HG03196 (cell line): ENCODE measurements around the gene ARHGDIB.

ENCODE experiments used
- ATAC-seq: cut with Tn5 transposase; IDR thresholded peaks from one replicate; pipeline ENCODE4 v1.9.1; 2021; ENCODE audit not compliant: unreplicated experiment

The ARHGDIB gene

DNA sequence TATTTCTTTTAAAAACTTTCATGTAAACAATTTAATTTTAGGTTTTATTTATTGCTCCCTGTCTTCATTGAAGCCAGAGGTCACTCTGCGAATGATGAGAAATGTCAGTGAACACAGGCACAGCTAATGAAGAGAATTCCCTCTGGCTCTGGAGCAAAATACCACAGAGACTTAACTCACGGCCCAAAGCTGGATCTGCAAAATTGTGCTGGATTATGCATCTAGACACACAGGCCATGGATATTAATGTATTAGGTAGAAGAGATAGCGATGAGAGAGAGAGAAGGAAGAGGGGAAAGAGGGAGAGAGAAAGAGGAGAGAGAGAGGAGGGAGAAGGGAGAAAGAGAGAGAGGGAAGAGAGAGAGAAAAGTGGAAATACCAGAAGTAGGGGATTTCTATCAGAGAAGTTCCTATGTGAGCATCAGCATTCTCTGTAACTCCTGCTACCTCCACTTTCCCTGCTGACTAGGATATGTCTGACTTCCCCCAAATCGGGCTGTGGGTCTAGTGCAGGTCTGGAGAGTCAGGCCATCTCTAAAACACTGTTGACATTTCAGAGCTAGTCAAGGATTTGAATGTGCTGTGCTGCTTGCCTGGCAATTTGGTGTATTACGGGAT lies 3.7 kb downstream of the ARHGDIB start:
- ATAC-seq, result no peak

DNA sequence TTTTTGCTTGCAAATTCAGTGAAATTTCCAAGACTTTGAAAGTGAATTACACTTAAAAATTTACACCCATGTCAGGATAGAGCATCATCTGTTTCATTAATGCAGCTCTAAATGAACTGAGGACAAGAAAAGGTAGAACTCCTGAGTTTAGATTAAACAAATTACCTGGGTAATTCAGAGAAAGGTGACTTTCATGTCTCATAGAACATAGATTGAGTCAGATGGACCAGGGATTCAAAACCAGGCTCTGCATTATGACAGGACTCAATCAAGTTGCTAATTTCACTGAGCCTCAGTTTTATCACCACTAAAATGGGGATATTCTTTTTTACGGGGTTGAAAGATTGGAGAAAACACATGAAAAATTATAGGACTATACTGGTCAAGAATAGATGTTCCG lies 4.5 kb downstream of the ARHGDIB start:
- no peak for ATAC-seq

DNA sequence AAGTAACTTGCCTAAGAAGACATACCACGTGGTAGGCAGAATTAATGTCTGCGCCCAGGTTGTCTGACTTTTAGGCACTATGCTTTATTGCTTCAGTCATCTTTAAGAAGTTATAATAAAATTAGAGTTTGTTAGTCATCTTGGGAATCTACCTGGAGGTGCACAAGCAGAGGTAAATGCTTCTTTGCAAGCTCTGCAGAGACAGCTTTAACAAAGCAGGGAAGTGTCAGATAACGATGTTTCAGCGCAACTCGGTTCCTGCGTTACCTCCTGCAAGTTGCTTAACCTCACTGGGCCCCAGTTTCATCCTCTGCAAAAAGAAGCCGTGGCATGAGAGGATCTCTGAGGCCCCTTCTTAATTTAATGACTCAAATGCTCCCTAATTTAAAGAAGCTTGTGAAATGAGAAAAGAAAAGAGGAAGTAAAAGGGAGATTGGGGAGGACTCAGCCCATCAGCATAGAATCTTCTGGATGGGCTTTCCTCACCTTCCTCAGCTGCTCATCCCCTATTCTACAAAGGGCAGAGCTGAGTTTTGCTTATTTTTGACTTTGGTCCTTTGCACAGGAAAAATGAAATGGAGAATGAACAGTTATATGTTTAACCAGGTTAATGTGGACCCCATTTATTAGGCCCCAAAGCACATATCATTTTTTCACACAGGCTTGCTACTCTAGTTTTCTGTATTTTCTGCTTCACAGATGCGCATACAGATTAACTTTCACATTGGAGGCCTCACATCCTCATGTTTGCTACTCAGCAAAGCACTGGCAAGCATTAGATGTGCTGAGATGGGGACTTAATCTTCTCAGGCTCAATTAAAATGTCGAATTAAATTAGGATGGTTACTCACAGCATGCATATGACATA lies 5.1 kb downstream of the ARHGDIB start:
- ATAC-seq, result peak; percentile 30

DNA sequence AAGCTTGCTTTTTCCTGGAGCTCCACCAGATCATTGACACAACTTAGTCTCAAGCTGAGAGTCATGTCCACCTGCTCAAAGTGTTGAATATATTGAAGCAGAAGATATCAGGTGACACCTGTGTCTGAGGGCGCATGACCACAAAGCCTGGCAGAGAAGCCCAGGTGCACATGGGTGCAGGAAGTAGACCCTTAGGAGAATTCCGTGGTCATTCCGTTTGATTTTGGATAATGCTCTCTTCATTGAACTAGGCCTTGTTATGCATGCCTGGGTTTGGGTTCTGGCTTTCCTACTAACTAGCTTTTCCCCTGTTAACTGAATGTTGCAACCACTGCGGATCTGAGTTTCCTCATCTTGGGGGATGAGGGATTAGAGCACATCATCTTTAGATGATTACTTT lies 7.1 kb downstream of the ARHGDIB start:
- ATAC-seq, result no peak

DNA sequence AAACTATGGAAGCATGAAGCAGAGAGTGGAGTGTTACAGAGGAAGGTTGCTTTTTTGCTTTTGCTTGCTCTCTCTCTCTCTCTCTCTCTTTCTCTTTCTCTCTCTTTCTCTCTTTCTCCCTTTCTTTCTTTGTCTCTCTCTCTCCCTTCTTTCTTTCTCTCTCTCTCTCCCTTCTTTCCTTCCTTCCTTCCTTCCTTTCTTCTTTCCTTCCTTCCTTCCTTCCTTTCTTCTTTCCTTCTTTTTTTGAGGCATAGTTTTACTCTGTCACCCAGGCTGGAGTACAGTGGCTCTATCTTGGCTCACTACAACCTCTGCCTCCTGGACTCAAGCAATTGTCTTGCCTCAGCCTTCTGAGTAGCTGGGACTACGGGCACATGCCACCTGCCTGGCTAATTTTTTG lies 7.6 kb downstream of the ARHGDIB start:
- no peak for ATAC-seq

DNA sequence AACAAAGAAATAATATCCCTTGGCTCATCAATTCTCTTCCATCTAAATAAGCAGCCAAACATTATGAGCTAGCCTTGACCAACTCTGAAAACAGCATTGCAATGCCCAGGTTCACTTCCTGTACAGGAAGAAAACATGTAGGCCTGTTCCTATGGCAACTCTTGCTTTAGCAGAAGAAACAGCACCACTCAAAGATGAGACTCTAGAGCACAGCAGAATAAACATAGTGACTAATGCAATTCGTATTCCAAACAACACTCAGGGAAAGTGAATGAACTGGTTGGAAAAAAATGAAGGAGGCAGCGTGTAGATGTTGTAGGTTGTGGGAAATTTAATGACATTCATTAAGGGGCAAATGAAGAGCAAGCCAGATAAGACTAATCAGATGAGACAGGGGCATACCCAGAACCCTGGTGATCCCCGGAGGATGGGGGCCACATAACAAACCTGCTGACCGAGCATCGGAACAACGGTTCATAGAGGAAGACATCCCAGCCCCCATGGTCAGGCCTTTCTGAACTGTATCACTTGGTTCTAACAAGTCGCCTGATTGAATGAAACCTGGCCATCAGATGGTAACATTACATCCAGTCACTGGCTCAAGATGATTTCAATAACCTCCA lies 9.0 kb downstream of the ARHGDIB start:
- peak; percentile 53 for ATAC-seq

DNA sequence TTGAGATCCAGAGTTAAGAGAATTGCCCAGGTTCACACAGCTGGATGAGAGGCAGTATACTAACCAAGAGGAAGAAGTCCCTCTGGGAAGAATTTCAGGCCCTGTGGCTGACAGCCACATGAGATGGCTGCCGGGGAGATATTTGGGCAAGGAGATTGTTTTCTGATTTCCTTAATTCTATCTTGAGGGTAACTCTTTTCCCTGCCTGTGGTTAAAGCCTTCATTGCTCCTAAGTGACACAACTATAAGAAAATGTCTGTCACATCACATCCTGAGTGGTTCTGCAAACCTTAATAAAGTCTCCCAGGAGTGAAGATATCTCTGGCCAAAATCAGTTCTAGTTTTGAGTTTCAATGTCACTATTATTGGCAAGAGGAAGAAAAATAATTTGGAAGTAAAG lies 9.6 kb downstream of the ARHGDIB start:
- ATAC-seq, result no peak

DNA sequence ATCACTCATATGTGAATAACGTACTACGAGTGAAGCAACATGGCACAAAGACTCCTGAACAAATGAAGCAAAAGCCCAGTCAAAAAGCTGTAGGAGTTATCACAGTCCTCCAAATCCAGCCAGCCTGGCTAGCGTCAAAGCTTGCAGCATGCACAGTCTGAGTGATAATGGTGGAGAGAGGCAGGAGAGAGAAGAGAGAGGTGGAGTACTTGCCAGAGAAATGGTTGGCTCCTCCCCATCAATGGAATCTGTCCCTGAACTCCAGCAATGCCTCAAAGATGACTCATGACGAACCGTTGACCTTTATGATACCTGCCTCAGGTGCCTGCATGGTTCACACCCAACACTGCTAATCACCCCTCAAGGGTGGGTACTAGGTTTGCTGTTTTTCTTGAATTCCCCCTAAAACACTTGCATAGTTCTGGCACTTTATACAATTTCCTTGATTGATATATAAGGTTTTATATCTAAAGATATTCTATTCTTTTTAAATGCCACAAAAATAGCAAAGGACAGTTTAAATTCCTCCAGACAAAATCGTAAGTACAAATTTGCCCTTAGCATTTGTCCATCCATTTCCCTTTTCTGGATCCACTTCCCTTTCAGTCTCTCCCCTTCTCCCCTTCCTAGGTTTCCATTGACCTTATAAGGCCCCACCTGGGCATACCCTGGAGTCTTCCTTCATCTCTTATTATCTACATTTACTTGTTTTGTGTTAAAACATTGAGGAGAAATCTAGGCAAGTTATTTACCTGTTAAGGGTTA lies 10.2 kb downstream of the ARHGDIB start:
- no peak for ATAC-seq

DNA sequence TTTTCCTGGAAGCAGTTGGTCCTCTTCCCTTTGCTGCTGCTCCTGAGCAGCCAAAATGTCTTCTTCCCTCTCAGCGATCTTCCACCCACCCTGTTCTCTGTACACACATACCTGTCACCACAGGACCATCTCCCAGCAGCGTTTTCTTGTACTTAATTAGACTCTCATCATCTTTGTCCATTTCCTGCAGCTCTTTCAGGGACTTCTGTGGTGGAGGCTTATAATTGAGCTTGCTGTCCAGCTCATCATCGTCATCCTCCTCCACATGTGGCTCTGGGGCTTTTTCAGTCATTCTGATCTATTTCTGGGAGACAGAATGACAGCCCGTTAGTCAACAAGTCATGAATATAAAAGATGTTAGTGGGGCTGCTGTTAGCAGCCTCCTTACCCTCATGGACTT lies 11.0 kb downstream of the ARHGDIB start:
- no peak for ATAC-seq

DNA sequence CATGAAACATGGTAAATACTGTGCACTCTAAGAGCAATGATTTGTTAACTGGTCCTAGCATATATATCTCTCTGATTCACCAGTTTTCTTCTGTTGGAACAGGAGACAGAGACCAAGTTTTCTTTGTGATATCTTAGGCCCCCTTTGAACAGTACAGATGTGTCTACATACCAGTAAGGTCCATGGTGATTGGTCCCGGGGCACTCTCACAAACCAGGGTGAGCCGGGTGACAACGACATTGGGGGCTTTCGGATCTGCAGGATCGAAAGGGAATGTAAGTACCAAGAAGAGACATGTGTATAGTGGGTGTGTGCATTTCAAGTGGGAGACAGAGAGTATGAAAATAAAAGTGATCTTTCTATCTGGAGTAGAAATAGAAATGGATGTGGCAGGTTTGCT lies 11.8 kb downstream of the ARHGDIB start:
- ATAC-seq, result no peak

DNA sequence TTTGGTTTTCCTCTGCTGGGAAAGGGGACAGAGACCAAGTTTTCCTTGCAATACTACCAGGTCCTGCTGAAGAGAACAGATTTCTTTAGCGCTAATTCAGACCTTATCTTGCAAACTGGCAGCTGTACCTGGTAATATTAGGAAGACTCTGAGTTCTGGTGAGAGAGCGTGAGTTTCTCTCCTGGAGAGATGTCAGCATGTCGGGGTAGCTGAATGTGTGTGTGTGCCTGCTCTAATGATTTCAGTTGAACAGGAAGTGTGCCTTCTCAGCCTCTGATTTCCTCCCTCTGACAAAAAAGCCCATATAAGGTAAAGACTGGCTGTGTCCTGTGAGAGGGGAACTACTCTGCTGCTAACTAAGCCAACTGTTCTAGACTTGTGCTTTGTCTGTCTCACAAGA lies 12.7 kb downstream of the ARHGDIB start:
- peak; percentile 94 for ATAC-seq

DNA sequence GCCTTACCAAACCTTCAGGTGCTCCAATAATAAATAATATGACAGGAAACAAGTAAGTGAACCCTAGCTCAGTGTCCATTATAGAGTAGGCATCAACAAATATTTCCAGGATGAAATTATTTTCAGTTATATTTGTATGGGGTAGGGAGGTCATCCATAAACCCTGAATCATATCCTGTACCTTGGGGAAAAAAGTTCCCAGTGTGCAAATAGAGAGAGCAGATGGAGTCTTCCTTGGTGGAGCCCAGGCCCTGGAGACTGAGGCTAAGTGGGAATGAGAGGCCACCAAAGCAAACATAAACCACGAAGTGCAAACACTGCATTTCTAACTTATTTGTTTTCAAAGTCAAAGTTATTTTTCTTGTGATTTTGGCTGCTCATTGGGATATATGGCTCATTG lies 14.5 kb downstream of the ARHGDIB start:
- ATAC-seq, result no peak

DNA sequence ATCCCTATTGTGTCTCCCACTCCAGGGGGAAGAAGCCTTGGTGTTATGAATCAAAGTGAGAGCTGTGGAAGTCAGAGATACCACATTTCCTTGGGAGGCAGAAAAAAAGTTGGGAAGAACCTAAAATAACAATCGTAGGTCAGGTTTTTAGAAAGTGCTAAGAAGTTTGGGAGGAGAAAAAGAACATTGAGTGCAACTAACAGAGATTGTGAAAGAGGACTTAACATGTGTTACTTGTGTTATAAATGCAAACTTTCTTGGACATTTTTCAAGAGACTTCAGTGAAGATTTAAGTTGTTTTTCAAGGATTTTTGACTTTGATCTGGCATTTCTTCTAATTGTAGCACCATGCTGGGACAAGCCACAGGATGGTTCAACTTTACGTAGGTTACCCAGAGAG lies 15.2 kb downstream of the ARHGDIB start:
- ATAC-seq, result no peak

DNA sequence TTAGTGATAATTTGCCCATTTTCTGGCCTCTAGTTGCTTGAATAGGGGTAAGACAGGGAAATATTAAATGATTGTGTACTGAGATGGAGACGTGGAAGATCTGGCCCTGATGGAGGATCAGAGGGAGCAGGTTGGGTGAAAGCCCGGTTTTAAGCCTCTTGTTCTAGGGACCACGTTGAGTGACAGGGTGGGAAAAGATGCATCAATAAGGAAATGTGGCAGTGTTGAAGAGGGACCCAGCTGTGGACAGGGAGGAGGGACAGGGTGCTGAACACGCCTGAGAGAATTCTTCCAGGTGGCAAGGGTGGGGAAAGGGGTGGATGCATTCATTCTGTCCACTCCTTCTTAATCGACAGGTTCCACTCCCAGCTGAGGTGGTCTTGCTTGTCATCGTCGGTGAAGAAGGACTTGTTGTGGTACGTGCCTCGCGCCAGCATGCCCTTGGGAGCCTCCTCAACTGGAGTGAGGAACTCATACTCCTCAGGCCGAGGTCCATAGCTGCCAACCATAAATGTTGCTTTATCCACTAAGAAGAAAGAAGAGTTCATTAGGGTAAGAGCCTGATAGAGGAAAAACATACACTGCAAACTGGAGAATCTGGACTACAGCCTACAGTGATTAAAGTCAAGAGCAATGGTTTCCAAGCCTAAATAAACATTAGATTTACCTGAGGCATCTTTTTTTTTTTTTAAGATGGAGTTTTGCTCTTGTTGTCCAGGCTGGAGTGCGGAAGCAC lies 19.0 kb downstream of the ARHGDIB start:
- ATAC-seq, result no peak

DNA sequence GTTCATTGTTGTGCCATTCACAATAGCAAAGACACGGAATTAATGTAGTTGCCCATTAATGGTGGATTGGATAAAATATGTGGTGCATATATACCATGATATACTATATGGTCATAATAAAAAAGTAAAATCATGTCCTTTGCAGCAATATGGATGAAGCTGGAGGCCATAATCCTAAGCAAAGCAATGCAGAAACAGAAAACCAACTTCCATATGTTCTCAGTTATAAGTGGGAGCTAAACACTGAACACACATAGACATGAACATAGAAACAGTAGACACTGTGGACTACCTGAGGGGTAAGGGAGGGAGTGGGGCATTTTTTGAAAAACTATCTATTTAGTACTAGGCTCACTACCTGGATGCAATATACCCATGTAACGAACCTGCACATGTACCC lies 20.0 kb downstream of the ARHGDIB start:
- no peak for ATAC-seq

DNA sequence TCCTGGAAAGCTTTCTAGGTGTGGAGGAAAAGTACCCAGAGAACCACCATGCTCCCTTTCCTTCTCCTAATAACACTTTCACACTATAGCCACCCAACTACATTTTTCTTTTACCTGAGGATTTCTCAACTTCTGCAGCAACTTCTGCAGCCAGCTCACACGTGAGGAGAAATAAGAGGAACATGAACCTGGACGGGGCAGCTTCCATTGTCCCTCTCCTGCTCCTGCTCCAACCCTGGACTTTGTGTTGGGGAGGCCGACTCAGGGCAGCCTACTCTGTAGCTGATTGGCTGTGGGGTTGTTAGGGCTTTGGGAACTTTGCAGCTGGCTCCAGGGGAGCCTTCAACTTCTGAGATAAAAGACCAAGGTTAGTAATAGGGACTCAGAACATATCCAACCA lies 23.1 kb downstream of the ARHGDIB start, which contains the start of gene ERP27:
TSS of gene ERP27 (minus strand) at position 237 of the 400 bp plus-strand sequence. CDS start at position 208, 29 bp downstream.
- no peak for ATAC-seq

DNA sequence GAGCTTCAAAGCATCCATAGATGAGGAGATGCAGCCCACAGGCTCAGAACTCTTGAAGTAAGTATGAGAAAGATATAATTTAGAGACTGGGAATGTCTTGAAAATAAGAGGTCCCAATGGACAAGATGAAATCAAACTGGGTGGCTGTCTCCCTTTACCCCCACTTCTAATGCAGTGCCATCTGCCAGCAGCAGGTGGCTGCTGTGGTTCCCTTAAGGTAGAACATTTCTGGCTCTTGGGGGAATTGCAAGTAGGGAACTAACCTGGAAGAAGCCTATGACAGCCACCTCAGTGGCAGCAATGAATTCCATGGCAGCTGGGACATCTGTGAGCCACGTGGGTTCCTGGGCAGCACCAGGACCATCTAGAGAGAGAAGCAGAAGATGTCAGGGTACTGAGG lies 23.7 kb downstream of the ARHGDIB start:
- ATAC-seq, result no peak

DNA sequence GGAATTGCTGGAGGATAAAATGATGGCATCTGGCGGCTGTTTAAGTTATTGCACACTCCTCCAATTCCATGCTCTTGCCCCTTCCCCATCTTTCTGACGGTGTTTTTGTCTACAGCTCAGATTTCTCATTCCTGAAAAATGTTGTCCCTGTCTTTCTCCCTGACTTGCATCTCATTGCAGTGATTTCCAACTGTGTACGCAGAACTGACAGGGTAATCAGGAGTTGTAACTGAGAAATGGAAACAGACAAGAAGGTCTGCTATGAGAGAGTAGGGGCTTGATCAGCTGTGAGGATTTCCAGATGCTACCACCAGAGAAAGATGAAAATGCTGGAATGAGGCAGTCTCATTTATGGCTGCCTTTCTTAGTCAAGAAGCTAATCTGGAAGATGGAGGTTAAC lies 24.4 kb downstream of the ARHGDIB start:
- no peak for ATAC-seq

DNA sequence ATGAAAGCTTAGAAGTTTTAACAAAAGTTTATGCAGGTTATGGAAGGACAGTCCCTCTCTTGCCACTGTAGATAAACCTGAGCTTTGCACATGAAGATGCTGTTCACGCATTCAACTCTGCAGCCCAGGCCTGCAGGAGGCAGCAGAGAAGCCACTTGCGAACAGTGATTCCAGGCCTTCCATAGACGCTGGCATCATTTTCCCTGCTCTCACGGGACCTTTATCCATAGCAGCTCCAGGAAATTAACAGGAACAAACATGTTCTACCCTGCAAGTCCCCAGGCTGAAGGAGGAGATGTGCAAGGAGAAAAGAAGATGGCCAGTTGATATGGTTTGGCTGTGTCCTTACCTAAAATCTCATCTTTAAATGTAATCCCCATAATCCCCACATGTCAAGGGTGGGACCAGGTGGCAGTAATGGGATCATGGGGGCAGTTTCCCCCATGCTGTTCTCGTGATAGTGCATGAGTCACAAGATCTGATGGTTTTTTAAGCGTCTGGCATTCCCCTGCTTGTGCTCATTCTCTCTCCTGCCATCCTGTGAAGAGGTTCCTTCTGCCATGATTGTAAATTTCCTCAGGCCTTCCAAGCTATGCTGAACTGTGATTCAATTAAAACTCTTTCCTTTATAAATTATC lies 25.1 kb downstream of the ARHGDIB start:
- ATAC-seq, result no peak

DNA sequence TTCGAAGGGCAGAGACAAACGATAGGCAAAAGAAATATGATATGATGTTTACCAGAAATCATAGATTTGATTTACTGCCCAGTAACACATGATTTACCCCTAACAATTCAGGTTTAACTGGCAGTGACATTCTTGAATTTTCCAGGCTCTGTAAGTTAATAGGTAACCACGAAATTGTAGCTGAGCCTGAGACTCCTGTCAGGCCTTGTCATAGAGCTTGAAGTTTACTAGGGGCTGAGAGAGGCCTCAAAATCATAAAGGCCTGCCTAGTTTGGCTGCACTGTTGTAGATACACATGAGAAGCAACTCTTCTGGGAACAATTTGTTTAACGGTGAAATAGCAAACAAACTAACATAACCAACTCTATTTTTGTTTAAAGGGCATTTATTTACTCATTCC lies 26.4 kb downstream of the ARHGDIB start:
- ATAC-seq, result no peak
